Measurements from ENCODE around the gene TRAF2.
A peak's percentile ranks its signal among the peaks of the same experiment; 100 is the strongest.
"Not testable (repeated sequence)": the region's sequence is repeated elsewhere in the genome, so short reads cannot be mapped to it uniquely, and the experiment has no call there.

DNA sequence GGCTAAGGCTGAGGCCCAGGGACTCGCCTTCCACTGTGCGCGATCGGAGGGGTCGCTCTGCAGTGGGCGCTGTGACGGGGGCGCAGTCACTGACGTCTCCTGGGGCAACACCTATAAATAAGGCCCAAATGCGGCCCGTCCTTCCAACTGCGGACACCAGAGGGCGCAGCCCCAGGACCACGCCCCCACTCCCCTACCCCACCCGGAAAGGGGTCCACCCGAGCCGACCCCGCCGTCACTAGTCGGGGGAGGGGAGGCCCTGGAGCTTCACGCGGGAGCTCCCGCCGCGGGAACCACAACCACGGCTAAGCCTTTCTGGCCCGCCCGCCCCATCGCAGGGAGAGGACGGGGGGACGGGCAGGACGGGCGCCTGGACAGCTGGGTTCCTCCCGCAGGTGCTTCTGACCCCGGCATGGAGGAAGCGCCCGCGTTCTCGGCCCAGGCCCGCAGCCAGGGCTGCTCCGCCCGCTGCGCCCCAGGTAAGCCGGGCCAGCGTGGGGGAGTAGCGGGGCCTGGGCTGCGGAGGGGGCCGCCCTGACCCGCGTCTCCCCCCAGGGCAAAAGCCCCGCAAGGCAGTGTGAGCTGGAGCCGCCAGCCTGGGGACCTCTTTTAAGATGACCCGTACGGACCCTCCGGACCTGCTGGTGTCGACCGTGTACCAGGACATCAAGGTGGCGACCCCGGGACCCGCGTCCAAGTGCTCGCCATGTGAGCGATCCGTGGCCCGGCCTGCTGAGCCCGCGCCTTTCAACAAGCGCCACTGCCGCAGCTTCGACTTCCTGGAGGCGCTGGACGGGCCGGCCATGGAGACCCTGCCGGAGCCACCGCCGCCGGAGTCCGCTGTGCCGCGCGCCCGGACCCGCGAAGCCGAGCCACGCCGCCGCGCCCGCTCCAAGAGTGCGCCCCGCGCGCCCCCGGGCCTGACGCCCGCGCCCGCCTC is 42.2 kb upstream of the TRAF2 start:
- TF ChIP-seq SPI1 (IDR thresholded peaks at IDR 0.05; ENCODE audit: borderline replicate concordance, low read depth, low read length); EZH2 (IDR thresholded peaks at IDR 0.05; ENCODE audit: borderline replicate concordance, low read depth, low read length); KDM1A (IDR thresholded peaks at IDR 0.05); PREB (CRISPR knock-in tag; IDR thresholded peaks at IDR 0.05); FOXA1 (IDR thresholded peaks at IDR 0.05; ENCODE audit: borderline replicate concordance); ZNF24 (IDR thresholded peaks at IDR 0.05); CBFB (CRISPR knock-in tag; IDR thresholded peaks at IDR 0.05); NR2C2 (CRISPR knock-in tag; IDR thresholded peaks at IDR 0.05); NR2C2 (tag; IDR thresholded peaks at IDR 0.05); ZKSCAN8 (CRISPR knock-in tag; IDR thresholded peaks at IDR 0.05): not testable (repeated sequence)
- TF ChIP-seq CTCF (IDR thresholded peaks at IDR 0.05 in 2 of 3, conservative IDR thresholded peaks at IDR 0.05 in 1 of 3; ENCODE audit: insufficient read depth in 2 of 3, low read depth in 1 of 3, low read length in 3 of 3) = peak; percentile 36 to 62 (median 53); a peak in 5 of 6 replicates
- TF ChIP-seq ZBTB7A (IDR thresholded peaks at IDR 0.05; ENCODE audit: borderline replicate concordance, control insufficient read depth, low read depth, low read length) = peak; percentile 81
- TF ChIP-seq, protein P1, sequence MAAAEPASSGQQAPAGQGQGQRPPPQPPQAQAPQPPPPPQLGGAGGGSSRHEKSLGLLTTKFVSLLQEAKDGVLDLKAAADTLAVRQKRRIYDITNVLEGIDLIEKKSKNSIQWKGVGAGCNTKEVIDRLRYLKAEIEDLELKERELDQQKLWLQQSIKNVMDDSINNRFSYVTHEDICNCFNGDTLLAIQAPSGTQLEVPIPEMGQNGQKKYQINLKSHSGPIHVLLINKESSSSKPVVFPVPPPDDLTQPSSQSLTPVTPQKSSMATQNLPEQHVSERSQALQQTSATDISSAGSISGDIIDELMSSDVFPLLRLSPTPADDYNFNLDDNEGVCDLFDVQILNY (CRISPR knock-in tag; IDR thresholded peaks at IDR 0.05) = not testable (repeated sequence)
